NCI-H2171 (cell line): ENCODE measurements around the gene ILKAP.
A peak's percentile ranks its signal among the peaks of the same experiment; 100 is the strongest.

ENCODE experiments used
- DNase-seq: peaks from one replicate; lab custom pipeline; 2025; lab: John Stamatoyannopoulos, UW

Gene ILKAP, protein sequence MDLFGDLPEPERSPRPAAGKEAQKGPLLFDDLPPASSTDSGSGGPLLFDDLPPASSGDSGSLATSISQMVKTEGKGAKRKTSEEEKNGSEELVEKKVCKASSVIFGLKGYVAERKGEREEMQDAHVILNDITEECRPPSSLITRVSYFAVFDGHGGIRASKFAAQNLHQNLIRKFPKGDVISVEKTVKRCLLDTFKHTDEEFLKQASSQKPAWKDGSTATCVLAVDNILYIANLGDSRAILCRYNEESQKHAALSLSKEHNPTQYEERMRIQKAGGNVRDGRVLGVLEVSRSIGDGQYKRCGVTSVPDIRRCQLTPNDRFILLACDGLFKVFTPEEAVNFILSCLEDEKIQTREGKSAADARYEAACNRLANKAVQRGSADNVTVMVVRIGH

DNA sequence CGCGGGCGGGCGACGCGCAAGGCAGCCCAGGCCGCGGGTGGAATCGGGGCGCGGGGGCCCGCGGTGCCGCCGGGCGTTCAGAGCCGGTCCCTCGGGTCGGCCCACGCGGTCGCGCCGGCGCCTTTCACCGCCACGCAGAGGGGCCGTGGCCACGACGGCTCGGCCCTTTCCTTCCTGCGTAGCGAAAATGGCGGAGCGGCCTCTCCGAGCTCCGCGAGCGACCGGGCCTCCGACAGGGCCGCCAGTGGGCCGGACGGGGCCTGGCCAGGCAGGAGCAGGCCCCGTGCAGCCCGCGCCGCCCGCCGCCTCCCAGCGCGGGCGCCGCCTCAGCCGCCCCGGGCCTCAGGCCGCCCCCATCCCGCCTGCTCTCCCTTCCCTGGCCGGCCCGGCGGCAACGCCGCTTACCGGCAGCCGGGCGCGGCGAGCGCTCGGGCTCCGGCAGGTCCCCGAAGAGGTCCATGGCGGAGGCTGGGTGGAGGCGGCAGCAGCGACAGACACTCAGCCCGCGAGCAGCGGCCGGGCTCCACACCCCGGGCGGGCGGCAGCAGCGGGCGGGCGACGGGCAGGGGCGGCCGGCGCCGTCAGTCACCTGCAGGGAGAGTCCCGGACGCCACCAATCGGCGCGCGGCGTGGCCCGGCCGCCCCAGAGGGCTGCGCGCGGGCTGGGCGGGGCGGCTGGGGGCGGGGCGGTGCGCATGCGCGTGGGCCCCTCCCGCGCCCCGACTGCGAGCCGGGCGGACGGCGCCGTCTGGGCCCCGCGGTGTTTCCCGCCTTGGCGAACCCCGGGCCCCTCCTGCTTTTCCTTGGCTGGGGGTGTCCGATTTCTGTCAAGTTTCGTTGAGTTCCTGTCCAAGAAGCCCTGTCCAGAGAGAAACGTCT is at the start of gene ILKAP:
ILKAP (minus strand) TSS at position 602 of the 879 bp plus-strand sequence; CDS start at position 460, 142 bp downstream.
- DNase-seq = peak; percentile 75

DNA sequence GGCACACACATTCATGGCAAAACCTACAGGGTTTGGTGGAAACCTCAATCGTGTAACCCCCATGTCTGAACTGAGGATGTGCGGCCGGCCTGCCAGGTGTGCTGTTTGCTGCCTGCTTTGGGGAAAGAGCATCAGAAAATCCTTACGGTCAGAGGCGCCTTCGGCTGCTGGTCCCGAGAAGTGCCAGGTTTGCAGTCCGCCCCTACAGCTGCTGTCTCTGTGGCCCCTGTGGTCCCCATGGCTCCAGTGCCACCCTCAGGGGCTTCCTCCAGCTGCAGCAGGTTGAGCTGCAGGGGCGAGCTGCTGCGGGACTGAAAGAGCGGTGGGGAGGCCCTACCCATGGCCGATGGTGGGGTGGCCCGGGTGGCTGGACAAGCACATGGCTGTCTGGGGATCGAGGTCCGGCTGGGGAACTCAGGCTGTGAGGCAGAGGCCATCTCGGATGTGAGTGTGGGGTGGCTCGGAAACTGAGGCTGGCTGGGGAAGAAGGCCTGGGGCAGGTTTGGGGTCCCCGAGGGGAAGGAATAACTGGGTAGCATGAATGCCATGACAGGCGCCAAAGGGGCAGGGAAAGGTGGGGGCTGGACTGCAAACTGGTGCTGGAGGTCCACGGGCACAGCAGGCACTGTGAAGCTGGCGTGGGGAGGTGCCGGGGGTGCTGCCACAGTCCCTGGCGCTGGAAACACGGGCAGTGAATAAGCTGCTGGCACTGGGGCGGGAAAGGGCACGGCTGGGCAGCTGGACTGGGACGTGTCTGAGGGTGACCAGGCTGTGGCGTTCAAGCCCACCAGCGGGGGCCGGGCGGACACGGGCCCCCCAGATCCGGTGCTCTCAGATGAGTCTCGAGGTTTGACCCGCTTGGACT is 49.5 kb upstream of the ILKAP start:
- no peak for DNase-seq

- DNase-seq = no peak
Measured at GRCh38 chr2:238251986-238252385, 48.5 kb upstream of the ILKAP start.

DNA sequence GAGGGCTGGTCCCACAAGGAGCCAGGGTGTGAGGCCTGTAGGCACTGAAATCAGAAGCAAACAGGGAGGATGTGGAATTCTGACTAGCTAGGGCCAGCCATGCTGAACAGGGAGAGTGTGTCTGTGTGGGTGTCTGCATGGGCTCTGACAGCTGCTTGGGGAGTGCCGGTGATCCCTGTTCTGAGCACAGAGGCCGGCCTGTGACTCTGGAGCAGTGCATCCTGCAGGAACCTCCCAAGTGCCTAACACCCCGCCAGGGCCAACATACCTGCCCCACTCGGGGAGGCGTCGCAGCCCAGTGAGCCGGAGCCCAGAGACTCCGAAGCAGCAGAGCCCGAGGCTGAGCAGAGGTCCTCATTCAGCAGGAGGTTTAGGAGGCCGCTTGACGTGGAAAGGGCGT is 47.8 kb upstream of the ILKAP start:
- DNase-seq = no peak

- no peak for DNase-seq
Measured at GRCh38 chr2:238250896-238251295, 47.4 kb upstream of the ILKAP start.

DNA sequence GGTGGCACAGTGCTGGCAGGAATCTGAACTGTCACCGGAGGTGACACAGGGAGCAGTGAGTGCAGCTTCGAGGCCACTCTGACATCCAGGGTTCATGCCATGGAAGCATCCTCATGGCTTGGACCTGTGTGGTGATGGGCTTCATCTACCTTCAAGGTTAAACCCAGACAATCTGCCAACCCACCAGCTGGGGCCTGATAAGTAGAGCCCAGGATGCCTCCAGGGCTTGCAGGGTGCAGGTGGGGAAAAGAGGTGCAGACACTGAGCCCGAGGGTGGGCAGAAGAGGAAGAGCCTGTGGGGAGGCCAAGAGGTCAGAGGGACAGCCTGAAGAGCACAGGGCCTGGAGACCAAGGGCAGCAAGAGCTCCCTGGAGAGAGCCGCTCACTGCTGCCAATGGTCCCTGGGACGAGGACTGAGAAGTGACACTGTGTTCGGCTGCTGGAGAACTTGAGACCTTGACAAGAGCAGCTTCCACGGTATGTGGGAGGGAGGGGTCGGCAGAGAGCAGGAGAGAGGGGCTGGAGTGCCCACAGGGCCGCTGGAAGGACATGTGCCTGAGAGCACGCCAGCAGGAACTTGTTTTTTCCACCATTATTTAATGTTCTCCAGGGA is 44.5 kb upstream of the ILKAP start:
- DNase-seq = no peak

DNA sequence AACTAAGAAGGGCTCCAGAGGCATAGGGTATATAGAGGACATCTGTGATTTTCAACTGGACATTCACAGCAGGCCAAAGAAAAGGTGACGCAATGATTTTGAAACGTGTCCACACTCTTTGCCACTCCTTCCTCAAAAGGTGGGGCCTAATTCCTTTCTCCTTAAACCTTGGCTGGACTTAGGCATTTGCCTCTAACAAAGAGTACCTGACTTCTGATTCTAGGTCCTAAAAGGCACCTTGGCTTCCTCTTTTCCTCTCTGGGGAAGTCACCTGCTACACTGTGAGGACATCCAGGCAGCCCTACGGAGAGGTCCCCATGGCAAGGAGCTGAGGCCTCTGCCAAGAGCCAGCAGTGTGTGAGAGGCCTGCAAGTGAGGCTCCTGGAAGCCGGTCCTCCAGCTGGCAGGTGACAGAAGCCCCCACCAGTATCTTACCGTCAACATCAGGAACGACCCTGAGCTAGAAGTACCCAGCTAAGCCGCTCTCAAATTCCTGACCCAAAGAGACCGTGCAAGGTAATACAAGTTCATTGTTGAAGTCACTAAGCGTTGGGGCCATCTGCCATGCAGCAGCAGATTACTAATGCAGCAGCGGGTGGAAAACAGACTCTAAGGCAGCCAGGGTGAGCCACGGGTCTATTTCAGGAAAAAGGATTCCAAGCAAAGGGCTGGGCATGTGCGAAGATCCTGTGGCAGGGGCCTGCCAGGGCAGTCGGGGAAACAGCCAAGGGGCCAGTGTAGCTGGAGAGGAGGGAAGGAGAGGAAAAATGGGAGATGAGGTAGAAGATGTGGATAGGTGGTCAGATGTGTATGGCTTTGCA is 43.7 kb upstream of the ILKAP start:
- peak; percentile 51 for DNase-seq

DNA sequence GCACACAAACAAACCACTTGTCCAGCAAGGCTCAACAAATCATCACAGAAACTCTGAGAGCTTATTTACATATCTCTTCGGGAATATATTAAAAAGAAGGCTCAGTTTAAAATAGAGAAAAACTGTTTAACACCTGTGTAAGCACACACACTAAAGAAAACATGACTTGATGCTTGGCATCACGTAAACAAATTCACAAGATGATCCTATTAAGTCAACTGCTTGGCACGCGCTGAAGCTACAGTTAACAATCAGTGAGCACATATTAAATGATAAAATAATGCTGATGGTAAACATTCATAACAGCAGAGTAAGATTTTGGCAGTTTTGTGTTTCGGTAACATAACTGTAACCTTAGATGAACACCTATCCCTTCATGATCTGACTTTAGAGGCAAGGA is 40.7 kb upstream of the ILKAP start:
- no peak for DNase-seq

DNA sequence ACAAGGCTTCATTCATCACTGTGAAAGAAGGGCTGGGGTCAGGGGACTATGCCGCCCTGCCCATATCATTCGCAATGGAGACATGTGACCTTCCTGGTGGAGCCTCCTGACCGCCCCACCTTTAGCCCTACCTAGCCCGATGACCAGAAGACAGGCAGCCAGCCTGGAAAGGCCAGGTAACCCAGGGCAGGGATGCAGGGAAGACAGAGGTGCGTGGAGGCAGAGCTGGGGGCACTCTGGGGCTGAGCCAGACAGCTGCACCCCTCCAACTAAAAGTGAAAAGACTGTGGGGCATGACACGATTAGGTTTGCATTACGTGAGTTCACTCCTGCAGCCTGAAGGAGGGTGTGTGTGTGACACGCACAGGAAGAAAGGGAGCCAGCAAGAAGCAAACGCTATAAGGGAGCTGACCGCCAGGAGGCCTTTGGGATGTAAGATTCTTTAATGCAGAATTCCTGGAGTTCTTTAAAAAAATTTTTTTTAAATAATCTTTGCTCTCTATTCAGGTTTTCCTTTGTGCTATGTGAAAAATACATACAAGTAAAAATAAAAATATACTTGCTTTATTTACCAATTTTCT is 40.1 kb upstream of the ILKAP start:
- no peak for DNase-seq

- no peak for DNase-seq
Measured at GRCh38 chr2:238242731-238243495, 39.4 kb upstream of the ILKAP start.

- no peak for DNase-seq
Measured at GRCh38 chr2:238241970-238242369, 38.5 kb upstream of the ILKAP start.

DNA sequence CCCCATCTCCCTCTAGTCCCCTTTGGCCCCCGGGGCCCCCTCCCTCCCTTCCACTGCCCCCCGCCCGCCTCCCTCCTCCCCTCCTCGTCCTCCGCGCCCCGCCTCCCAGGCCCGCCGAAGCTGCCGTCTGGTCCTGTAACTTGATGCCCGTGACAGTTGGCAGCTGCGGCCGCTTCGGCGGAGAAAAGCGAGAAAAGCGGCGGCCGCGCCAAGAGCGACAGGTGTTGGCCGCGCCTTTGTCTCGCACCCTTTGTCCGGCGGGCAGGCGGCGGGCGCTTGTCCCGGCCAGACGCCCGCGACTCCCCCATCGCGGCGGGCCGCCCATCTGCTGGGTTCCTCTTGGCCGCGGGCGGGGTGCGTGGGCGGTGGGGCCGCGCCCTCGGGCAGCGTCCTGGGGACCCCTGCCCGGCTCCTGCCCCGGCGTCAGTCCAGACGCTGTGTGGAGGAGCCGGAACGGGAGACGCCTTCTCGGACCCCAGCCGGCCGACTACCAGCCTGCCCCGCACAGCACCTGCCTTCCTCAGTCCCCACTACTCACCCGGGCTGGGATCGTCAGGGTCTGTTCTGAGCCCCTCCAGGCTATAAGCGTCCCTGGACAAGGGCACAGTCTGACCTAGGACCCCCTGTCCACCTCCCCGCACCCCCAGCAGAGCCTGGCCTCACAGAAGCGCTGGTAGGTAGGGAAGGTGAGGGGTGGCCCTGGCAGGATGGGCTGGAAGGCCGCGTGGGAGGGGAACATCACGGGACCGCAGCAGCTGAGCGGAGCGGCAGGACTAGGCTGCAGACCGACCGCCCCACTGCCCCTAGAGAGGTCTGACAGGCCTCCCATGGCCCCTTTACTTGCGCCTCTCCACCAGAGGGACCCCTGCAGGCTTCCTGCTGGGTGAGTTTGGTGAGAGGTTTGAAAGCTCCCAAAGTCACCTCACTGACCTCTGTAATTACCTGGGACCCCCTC is 37.5 kb upstream of the ILKAP start:
- peak; percentile 74 for DNase-seq

- DNase-seq = peak; percentile 74
Measured at GRCh38 chr2:238239863-238240756, 36.6 kb upstream of the ILKAP start, which contains the start of gene HES6. HES6 (minus strand) TSS chr2:238240038; CDS start chr2:238239905, 133 bp downstream.

GRCh38 chr2:238239543-238239862 is 36.0 kb upstream of the ILKAP start:
- DNase-seq = no peak

GRCh38 chr2:238238766-238239542 is 35.5 kb upstream of the ILKAP start:
- no peak for DNase-seq

DNA sequence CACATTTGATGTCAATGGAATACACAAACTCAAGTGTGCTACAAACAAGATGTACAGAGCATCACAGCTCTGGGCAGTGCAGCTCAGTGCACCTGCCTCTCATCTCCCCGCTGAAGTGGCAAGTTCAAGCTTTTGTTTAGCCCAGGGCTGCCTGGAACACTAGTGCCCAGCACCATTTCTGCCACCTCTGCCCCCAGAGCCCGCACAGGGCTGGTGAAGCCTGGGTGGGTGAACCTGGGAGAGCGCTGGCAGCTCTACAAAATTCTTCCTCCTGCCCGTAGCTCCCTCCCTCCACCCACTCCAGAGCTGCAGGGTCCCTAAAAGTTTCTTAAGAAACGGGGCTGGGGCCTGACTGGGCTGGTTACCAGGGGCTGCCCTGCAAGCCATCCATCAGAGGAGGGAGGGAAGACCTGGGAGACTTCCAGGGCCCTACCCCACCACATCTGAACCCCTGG is 34.8 kb upstream of the ILKAP start:
- no peak for DNase-seq
